GM12878 (cell line): ENCODE results near the gene SHQ1. TPM values are rescaled to one million over a fixed set of nuclear protein-coding genes. Genes with fewer than 3 reads are reported as not detected.

ENCODE experiments used
- ASH2L ChIP-seq: fragments of 300-600, 200-600 bp; sonication (generic); IDR thresholded peaks from 2 replicates; pipeline ENCODE4 v1.6.1; 2017; ENCODE audit warnings: low read depth, mild to moderate bottlenecking, borderline replicate concordance
- CREM ChIP-seq: IDR thresholded peaks from 2 replicates; pipeline ENCODE4 v1.6.1; 2014; ENCODE audit warnings: antibody characterized with exemption, low read depth
- E4F1 ChIP-seq: fragments of 450-650 bp; IDR thresholded peaks from 2 replicates; pipeline ENCODE4 v1.6.1; 2018; ENCODE audit warnings: borderline replicate concordance, mild to moderate bottlenecking; ENCODE audit not compliant: partially characterized antibody
- EZH2 ChIP-seq: IDR thresholded peaks from 2 replicates; pipeline ENCODE4 v1.6.1; 2012; ENCODE audit warnings: low read depth, mild to moderate bottlenecking, control low read depth, inconsistent platforms, low read length, borderline replicate concordance; ENCODE audit not compliant: control insufficient read depth
- FOXM1 ChIP-seq: IDR thresholded peaks from 2 replicates; pipeline ENCODE4 v1.6.1; 2012; ENCODE audit warnings: low read depth, mild to moderate bottlenecking, inconsistent platforms, low read length, moderate library complexity
- IKZF1 ChIP-seq: fragments of 450-650 bp; conservative IDR thresholded peaks from 2 replicates; pipeline ENCODE4 v1.6.1; 2017; ENCODE audit warnings: antibody characterized with exemption, mild to moderate bottlenecking
- MTA3 ChIP-seq: IDR thresholded peaks from 2 replicates; pipeline ENCODE4 v1.6.1; 2012; ENCODE audit warnings: low read length, inconsistent platforms, borderline replicate concordance
- NBN ChIP-seq: fragments of 450-650 bp; IDR thresholded peaks from 2 replicates; pipeline ENCODE4 v1.6.1; 2016
- NR2F1 ChIP-seq: fragments of 450-650 bp; conservative IDR thresholded peaks from 2 replicates; pipeline ENCODE4 v1.6.1; 2017; ENCODE audit warnings: mild to moderate bottlenecking
- TAF1 ChIP-seq: IDR thresholded peaks from 2 replicates; pipeline ENCODE4 v1.6.1; 2011; ENCODE audit warnings: mild to moderate bottlenecking, low read depth, low read length, borderline replicate concordance
- TCF7 ChIP-seq: IDR thresholded peaks from 2 replicates; pipeline ENCODE4 v1.6.1; 2014; ENCODE audit warnings: antibody characterized with exemption, borderline replicate concordance
- USF1 ChIP-seq: IDR thresholded peaks from 2 replicates; pipeline ENCODE4 v1.6.1; 2011; ENCODE audit warnings: borderline replicate concordance, low read depth, mild to moderate bottlenecking, moderate library complexity, mixed read lengths, low read length; ENCODE audit not compliant: insufficient read depth; ENCODE audit errors: extremely low read length
- ZBED1 ChIP-seq: IDR thresholded peaks from 2 replicates; pipeline ENCODE4 v1.6.1; 2016; ENCODE audit warnings: borderline replicate concordance
- ZNF24 ChIP-seq: fragments of 450-650 bp; IDR thresholded peaks from 2 replicates; pipeline ENCODE4 v1.6.1; 2017; ENCODE audit warnings: antibody characterized with exemption, mild to moderate bottlenecking
- ZNF592 ChIP-seq: fragments of 450-650 bp; IDR thresholded peaks from 2 replicates; pipeline ENCODE4 v1.6.1; 2017; ENCODE audit warnings: mild to moderate bottlenecking, moderate library complexity
- polyA plus RNA-seq, 11 experiments: library from polyadenylated mRNA; depleted of rRNA in 4 of 11; unstranded in 6 of 11; stranded (reverse) in 5 of 11; fragments of >200 nt; fragmentation: Nextera tagmentation in 4 of 11; fragmentation: Illumina TruSeq in 1 of 11; extraction: Ambion mirVana in 4 of 11; extraction: Trizol in 1 of 11; gene quantifications; 1 replicate in 1 of 11; 2 replicates in 10 of 11; pipeline versions ENCODE4 v1.2.1 to v1.2.3, GENCODE V29; 2011 to 2016; ENCODE audit warnings: inconsistent platforms in 2 of 11, missing spikeins in 2 of 11, low read depth in 1 of 11
- total RNA-seq, 4 experiments: library from RNA; depleted of rRNA in 3 of 4; stranded (reverse); fragments of >200 nt in 3 of 4; fragmentation: Illumina TruSeq in 1 of 4; extraction: Trizol in 1 of 4; gene quantifications; 2 replicates each; pipeline versions ENCODE4 v1.2.1 to v1.2.3, GENCODE V29; 2013 to 2021
- TF ChIP-seq, protein P1 (sequence below): fragments of 450-650 bp; IDR thresholded peaks from 2 replicates; pipeline ENCODE4 v1.6.1; 2017; ENCODE audit warnings: low read depth, mild to moderate bottlenecking, moderate library complexity
- TF ChIP-seq, protein P2 (sequence below): fragments of 450-650 bp; IDR thresholded peaks from 2 replicates; pipeline ENCODE4 v1.6.1; 2016; ENCODE audit warnings: mild to moderate bottlenecking

SHQ1 gene
- total and polyA plus RNA-seq, 10 of the 15 experiments (the other 5 are each of a cell fraction or from before 2014, with no cell fraction given): 12.6 to 51.7 (median 24.5) TPM

DNA sequence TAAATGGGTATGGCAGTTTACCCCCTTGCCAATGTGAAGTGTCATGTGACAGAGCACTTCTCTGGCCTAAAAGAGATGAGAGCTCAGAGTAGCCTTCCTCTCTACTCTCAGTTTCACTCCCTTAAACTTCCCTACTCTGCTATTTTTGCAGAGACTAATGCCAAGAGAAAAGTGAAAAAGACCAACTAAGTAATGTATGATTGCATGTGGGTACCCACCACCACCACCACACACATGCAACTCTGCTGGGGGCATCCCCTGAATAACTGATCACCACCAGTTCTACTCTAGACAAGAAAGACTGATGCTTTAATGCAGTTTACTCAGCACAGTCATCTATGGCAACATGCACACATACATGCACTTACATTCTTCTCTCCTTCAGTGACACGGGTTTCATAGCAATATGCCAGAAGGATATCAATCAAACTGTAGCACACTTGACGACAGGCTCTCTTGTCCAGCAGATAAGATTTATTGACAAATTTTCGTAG lies 31.3 kb downstream of the SHQ1 start (continued):
- no peak for TF ChIP-seq E4F1
- no peak for TF ChIP-seq USF1
- no peak for TF ChIP-seq ASH2L
- 0 out of 2 replicates have a peak, but pooled peaks have one; percentile 13 for TF ChIP-seq NR2F1
- no peak for TF ChIP-seq TAF1
- no peak for TF ChIP-seq ZNF592
- 0 out of 2 replicates have a peak, but pooled peaks have one; percentile 53 for TF ChIP-seq MTA3
- TF ChIP-seq, protein P1, sequence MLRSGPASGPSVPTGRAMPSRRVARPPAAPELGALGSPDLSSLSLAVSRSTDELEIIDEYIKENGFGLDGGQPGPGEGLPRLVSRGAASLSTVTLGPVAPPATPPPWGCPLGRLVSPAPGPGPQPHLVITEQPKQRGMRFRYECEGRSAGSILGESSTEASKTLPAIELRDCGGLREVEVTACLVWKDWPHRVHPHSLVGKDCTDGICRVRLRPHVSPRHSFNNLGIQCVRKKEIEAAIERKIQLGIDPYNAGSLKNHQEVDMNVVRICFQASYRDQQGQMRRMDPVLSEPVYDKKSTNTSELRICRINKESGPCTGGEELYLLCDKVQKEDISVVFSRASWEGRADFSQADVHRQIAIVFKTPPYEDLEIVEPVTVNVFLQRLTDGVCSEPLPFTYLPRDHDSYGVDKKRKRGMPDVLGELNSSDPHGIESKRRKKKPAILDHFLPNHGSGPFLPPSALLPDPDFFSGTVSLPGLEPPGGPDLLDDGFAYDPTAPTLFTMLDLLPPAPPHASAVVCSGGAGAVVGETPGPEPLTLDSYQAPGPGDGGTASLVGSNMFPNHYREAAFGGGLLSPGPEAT: peak; percentile 24; the same call in 1 of the 2 replicates
- TF ChIP-seq EZH2: no peak
- peak; percentile 65 for TF ChIP-seq IKZF1
- TF ChIP-seq FOXM1: peak; percentile 56; the same call in 1 of the 2 replicates
- TF ChIP-seq NBN: 0 out of 2 replicates have a peak, but pooled peaks have one; percentile 35
- TF ChIP-seq, protein P2, sequence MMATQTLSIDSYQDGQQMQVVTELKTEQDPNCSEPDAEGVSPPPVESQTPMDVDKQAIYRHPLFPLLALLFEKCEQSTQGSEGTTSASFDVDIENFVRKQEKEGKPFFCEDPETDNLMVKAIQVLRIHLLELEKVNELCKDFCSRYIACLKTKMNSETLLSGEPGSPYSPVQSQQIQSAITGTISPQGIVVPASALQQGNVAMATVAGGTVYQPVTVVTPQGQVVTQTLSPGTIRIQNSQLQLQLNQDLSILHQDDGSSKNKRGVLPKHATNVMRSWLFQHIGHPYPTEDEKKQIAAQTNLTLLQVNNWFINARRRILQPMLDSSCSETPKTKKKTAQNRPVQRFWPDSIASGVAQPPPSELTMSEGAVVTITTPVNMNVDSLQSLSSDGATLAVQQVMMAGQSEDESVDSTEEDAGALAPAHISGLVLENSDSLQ: peak; percentile 84
- peak; percentile 95 for TF ChIP-seq ZNF24
- TF ChIP-seq TCF7: no peak
- peak; percentile 58; the same call in 1 of the 2 replicates for TF ChIP-seq ZBED1
- TF ChIP-seq CREM: peak; percentile 32; the same call in 1 of the 2 replicates
